ENCODE results near the gene RNF224.
"Not testable (repeated sequence)": the region's sequence is repeated elsewhere in the genome, so short reads cannot be mapped to it uniquely, and the experiment has no call there.

The RNF224 gene

GRCh38 chr9:137240841-137241489 lies 13.7 kb downstream of the RNF224 start, which contains the start of gene TUBB4B:
TUBB4B (plus strand) TSS chr9:137241287; CDS start chr9:137241361, 74 bp downstream.
- DNase-seq (ENCODE audit: low read depth) = peak; percentile 98

- peak; percentile 56 for DNase-seq (ENCODE audit: low read depth)
Measured at GRCh38 chr9:137241490-137242268, 14.4 kb downstream of the RNF224 start.

GRCh38 chr9:137242269-137243203 lies 15.2 kb downstream of the RNF224 start:
- DNase-seq (ENCODE audit: low read depth) = no peak

- not testable (repeated sequence) for DNase-seq (ENCODE audit: low read depth)
Measured at GRCh38 chr9:137243266-137243625, 15.9 kb downstream of the RNF224 start.

- DNase-seq (ENCODE audit: low read depth) = no peak
Measured at GRCh38 chr9:137243626-137244485, 16.6 kb downstream of the RNF224 start.

- no peak for DNase-seq (ENCODE audit: low read depth)
Measured at GRCh38 chr9:137244486-137245449, 17.5 kb downstream of the RNF224 start.

GRCh38 chr9:137245450-137246421 lies 18.4 kb downstream of the RNF224 start:
- DNase-seq (ENCODE audit: low read depth) = no peak

- no peak for DNase-seq (ENCODE audit: low read depth)
Measured at GRCh38 chr9:137247135-137247915, 20.0 kb downstream of the RNF224 start.

- DNase-seq (ENCODE audit: low read depth) = no peak
Measured at GRCh38 chr9:137247916-137248175, 20.5 kb downstream of the RNF224 start.

GRCh38 chr9:137250329-137251193 lies 23.3 kb downstream of the RNF224 start:
- no peak for DNase-seq (ENCODE audit: low read depth)

GRCh38 chr9:137251194-137251461 lies 23.8 kb downstream of the RNF224 start, which contains the start of gene STPG3:
STPG3 (plus strand) TSS chr9:137251286; CDS start chr9:137251287, 1 bp downstream.
- DNase-seq (ENCODE audit: low read depth) = no peak

GRCh38 chr9:137251490-137252268 lies 24.4 kb downstream of the RNF224 start:
- no peak for DNase-seq (ENCODE audit: low read depth)

GRCh38 chr9:137252555-137253506 lies 25.5 kb downstream of the RNF224 start:
- DNase-seq (ENCODE audit: low read depth) = no peak

- no peak for DNase-seq (ENCODE audit: low read depth)
Measured at GRCh38 chr9:137253717-137254623, 26.7 kb downstream of the RNF224 start.
